Lung microvascular endothelial cell (primary cell): ENCODE measurements around the gene ITCH. TPM values are rescaled to one million over a fixed set of nuclear protein-coding genes. Genes with fewer than 3 reads are reported as not detected.
A peak's percentile ranks its signal among the peaks of the same experiment; 100 is the strongest.

Experiments used
- DNase-seq, 2 donors: peaks; one replicate each; pipeline versions ENCODE4 v3.0.0 to v3.0.0-alpha.2; 2010; ENCODE audit warnings: low read depth in 2 of 2
- total RNA-seq: library from RNA; depleted of rRNA; stranded (reverse); fragments of >200 nt; gene quantifications from 2 replicates; pipeline ENCODE4 v1.2.1, GENCODE V29; 2014

The ITCH gene
- total RNA-seq, 1 donor from 2014 or later: 55.2 TPM

DNA sequence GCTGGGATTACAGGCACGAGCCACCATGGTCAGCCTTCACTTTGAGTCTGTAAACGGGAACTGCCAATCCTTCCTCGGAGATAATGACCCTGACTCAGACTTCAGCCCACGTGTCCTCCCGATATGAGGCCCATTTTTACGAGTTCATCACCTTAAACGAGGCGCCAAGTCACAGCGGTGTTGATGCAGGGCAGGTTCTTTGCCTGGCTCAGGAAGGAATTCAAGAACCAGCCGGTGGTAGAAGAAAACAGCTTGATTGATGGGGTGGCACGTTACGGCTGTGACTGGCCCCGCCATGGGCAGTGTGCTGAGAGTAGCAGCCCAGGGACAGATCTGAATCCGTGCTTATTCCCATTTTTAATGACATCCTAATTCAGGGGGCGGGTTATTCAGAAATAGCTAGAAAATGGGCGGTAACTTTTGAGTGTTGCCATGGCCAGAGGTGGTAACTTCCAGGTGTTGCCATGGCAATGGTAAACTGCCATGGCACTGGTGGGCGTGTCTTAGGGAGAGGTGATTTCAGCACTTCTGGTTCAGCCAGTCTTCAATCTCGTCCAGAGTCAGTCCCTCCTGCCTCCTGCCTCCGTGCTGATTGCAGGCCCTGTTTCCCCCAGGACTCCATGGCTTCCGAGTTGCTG, 186.3 kb downstream of the ITCH start:
- peak in 1 of 2 donors; percentile 45 for DNase-seq

DNA sequence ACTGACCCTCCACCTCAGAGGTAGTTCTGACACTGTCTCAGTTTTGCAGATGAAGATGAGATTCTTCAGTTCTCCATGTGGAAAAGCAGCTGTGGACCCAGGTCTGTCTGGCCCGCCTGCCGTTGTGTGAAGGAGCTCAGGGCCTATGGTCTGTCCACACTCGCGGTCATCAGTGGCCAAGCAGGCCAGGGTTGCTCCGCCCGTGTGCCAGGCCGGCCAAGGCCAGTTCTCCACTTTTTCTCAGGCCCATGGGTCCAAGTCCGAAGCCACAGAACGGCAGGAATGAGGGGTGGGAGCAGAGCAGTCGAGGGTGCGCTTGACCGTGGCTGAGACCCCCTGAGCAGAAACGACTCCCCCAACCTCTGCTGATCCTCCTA, 186.8 kb downstream of the ITCH start:
- no peak for DNase-seq

DNA sequence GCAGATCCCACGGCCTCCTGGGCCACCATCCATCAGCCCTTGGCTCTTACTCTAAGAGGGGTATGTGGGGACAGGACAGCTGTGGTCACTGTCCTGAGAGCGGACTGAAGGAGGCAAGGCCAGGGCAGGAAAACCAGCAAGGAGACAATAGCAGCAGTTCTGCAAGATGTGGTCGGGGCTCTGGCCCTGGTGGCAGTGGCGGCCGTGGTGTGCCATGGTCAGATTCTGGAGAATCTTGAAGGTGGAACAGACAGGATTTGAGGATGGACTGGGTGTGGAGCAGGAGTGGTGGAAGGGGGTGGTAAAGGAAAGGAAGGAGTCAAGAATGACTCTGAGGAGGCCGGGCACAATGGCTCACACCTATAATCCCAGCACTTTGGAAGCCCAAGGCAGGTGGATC, 189.5 kb downstream of the ITCH start:
- DNase-seq: no peak

DNA sequence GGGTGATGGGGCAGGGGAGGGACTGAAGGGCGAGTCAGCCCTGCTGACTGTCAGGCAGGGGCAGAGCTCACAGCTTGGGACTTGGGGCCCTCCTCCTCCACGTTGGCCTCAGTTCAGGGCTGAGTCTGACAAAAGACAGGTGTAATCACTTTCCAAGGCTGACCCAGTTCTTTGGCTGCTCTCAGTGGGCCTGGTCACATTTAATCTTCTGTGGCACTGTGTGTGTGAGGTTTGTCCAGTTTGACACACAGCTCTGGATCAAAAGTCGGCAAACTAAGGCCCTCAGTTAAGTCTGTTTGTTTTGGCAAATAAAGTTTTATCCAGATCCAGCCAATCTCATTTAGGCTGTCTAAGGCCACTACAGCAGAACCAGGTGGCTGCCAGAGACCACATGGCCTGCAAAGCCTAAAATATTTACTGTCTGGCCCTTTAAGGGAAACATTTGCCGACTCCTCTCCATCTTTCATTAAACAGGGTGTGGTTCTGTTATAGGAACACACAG, 190.3 kb downstream of the ITCH start:
- DNase-seq: no peak

DNA sequence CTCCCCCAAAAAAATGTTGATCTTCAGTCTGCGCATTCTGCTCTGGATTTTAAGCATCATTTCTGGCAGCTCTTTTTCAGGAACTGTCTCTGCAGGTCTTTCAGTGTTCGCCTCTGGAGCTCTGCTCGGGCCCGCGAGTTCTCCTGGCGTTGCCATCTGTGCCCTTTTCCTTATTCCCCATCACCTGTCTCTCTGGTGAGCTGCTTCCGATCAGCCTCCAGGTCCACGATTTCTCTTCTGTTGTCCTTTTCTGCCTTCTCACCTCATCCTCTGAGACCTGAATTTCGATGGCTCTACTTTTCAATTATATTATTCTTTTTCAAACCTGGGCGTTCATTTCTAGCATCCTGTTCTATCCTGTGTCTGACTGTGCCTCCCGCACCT, 194.9 kb downstream of the ITCH start:
- no peak for DNase-seq

DNA sequence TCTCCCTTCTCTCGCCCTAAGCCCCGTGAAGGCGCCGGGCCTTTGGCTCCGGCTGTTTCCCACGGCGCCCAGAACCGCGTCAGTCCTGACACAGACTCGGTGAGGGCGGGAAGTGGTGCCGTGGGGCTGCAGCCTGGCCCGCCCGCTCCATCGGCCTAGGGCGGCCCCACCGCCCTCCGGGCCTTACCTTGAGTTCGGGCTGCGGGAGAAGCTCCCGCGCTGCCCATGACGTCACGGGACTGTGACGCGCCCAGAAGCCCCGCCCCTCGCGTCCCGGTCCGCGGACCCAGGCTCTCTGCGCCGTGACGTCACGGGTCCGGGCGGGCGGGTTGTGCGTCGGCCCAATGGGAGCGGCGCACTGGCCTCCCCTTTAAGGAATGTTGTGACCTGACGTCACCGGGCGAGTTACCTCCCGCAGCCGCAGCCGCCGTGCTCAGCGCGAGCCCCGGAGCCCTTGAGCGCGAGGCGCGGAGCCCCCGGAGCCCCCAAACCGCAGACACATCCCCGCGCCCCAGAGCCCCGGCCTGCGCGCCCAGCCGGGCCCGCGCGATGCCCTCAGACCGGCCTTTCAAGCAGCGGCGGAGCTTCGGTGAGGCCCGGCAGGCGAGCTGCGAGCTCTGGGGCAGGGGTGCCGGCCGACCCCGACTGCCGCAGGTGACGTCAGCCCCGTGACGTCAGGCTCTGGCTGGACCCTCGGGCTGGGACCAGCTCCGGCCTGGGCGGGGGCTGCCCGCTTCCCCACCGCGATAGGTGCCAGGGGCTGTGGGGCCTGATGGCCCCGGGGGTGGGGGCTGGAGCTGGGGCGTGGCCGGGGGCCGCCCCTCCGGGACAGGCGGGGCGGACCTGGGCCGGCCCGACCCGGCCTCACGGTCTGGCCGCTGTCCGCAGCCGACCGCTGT, 195.5 kb downstream of the ITCH start, which contains the start of gene MAP1LC3A:
Gene MAP1LC3A, plus strand, starts transcription at position 399 of the 899 bp plus-strand sequence. Its CDS starts 151 bp downstream, at position 550.
- DNase-seq: peak; percentile 97 to 99

DNA sequence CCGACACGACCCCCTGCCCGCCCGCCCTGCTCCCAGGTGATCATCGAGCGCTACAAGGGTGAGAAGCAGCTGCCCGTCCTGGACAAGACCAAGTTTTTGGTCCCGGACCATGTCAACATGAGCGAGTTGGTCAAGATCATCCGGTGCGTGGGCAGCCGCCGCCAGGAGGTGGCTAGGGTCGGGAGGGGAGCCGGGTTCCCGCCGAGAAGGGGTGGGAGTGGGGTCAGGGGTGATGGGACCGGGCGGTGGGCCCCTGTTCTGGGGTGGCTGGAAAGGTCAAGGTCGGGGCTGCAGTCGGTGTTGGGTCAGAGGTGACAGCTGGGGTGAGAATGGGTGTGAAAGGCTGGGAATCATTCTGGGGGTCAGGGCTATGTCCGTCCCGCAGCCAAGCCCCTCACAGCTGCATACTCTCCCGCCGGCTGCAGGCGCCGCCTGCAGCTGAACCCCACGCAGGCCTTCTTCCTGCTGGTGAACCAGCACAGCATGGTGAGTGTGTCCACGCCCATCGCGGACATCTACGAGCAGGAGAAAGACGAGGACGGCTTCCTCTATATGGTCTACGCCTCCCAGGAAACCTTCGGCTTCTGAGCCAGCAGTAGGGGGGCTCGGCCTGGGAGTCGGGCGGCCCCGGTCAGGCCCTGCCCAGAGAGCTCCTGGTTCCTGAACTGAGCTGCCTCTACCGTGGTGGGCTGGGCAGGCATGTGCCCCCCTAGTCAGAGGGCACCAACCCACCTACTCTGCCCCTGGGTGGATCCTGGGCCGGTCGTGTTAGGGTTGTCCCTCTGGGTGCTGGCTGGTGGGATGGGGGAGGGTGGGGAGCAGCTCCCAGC, 196.5 kb downstream of the ITCH start:
- DNase-seq: peak in 1 of 2 donors; percentile 29

DNA sequence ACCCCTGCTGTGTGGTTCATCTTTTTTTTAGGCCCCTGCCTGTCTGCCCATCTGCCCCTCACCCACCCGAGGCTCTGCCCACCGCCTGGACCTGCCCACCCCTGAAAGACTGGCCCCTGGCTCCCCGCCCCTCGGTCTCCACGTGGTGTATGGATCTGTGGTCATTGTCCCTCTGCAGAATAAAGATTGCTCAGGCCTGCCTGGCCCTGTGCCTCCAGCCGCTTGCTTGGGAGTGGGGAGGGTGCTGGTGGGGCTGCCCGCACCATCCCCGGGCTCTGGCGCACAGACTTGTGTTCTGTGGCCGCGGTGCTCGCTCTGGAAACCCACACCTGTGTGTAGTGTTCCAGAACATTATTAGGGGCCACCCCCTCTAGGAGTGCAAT, 197.1 kb downstream of the ITCH start:
- DNase-seq: no peak

DNA sequence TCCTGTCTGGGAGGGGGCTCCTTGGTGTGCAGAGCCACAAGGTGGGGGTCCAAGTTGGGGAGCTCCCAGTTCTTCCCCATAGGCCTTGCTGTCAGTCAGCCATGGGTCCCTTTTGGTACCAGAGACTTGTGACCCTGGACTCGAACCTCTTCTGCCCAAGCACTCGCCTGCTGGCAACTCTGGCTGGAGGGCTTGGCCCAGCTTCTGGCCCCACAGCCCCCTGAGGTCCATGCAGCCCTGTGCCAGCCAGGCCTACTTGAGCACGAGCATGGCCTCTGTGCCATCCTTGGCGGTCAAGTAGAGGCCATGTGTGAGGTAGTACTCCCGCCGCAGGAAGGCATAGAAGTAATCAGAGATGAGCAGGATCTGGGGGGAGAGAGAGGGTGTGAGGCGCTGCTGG, 197.5 kb downstream of the ITCH start:
- no peak for DNase-seq

Other genes starting within 250 kb of the ITCH start
- gene ASIP, start 121.8 kb upstream of the ITCH start, total RNA-seq: not detected in 2 replicates
- 56.2 and 93.3 TPM in 2 replicates for gene AHCY, start 59.9 kb upstream of the ITCH start, total RNA-seq
- gene DYNLRB1, start 153.1 kb downstream of the ITCH start, total RNA-seq: 48.8 and 85.9 TPM in 2 replicates
- gene MAP1LC3A, start 195.4 kb downstream of the ITCH start, total RNA-seq: 19.0 and 38.7 TPM in 2 replicates